H1 (cell line): ENCODE measurements around the gene DIAPH1. TPM values are rescaled to one million over a fixed set of nuclear protein-coding genes. Genes with fewer than 3 reads are reported as not detected.

Source experiments
- CTCF ChIA-PET: fragments of 300-600 bp; sonication (Branson Sonifier 250); formaldehyde crosslinking; loops from one replicate; lab custom pipeline; 2021; ENCODE audit not compliant: partially characterized antibody; lab: Charles Lee
- POLR2A ChIA-PET: fragments of 300-600 bp; sonication (Branson Sonifier 250); formaldehyde crosslinking; loops from one replicate; lab custom pipeline; 2021; ENCODE audit warnings: inconsistent platforms; ENCODE audit not compliant: partially characterized antibody; lab: Charles Lee
- DNase-seq, 2 experiments: peaks; one replicate each; pipeline versions ENCODE4 v3.0.0 to v3.0.0-alpha.2; 2010 to 2022; ENCODE audit warnings: low spot score in 2 of 2, low read depth in 1 of 2, mixed read lengths in 1 of 2
- FAIRE-seq: peaks from 2 replicates; lab custom pipeline; 2011; peaks lifted over from hg19 to GRCh38; lab: Jason Lieb, UNC
- H2AFZ ChIP-seq: 2 replicates; pipeline ENCODE4 v1.8.1; 2012; ENCODE audit warnings: low read length, inconsistent platforms
- H2AK5ac ChIP-seq: 2 replicates; pipeline ENCODE4 v1.6.1; 2013; ENCODE audit warnings: low read depth, low read length
- H2BK120ac ChIP-seq: replicated peaks from 2 replicates; pipeline ENCODE3; 2013; ENCODE audit warnings: low read depth, low read length, inconsistent platforms
- H2BK12ac ChIP-seq: 2 replicates; pipeline ENCODE4 v1.6.1; 2013; ENCODE audit warnings: low read depth, low read length
- H2BK15ac ChIP-seq: 2 replicates; pipeline ENCODE4 v1.6.1; 2013; ENCODE audit warnings: low read length
- H2BK20ac ChIP-seq: 2 replicates; pipeline ENCODE4 v1.6.1; 2013; ENCODE audit warnings: low read length
- H2BK5ac ChIP-seq: 2 replicates; pipeline ENCODE4 v1.6.1; 2013; ENCODE audit warnings: low read depth, low read length
- H3K14ac ChIP-seq: 2 replicates; pipeline ENCODE4 v1.6.1; 2013; ENCODE audit warnings: inconsistent platforms; ENCODE audit not compliant: insufficient read length
- H3K18ac ChIP-seq: 2 replicates; pipeline ENCODE4 v1.6.1; 2013; ENCODE audit warnings: low read length; ENCODE audit errors: extremely low read depth
- H3K23ac ChIP-seq: 2 replicates; pipeline ENCODE4 v1.6.1; 2013; ENCODE audit warnings: inconsistent platforms; ENCODE audit not compliant: insufficient read length
- H3K23me2 ChIP-seq: 2 replicates; pipeline ENCODE4 v1.6.1; 2013; ENCODE audit warnings: low read depth, low read length
- H3K27ac ChIP-seq: 2 replicates; pipeline ENCODE4 v1.6.1; 2011; ENCODE audit warnings: low read depth, low read length, inconsistent platforms
- H3K27me3 ChIP-seq, 4 experiments: replicated peaks in 1 of 4; 1 replicate in 1 of 4; 2 replicates in 3 of 4; pipeline versions ENCODE4 v1.6.1 to v1.8.1; 2011 to 2013; ENCODE audit warnings: low read length in 3 of 4, mild to moderate bottlenecking in 3 of 4, inconsistent platforms in 2 of 4, mixed read lengths in 2 of 4, moderate library complexity in 1 of 4; ENCODE audit not compliant: control insufficient read depth in 3 of 4, insufficient read depth in 3 of 4; ENCODE audit errors: extremely low read depth in 1 of 4
- H3K36me3 ChIP-seq, 4 experiments: 2 replicates each; pipeline versions ENCODE4 v1.6.1 to v1.8.1; 2011 to 2013; ENCODE audit warnings: mild to moderate bottlenecking in 4 of 4, low read length in 3 of 4, moderate library complexity in 2 of 4, control low read depth in 1 of 4, inconsistent platforms in 1 of 4; ENCODE audit not compliant: insufficient read depth in 4 of 4, control insufficient read depth in 2 of 4
- H3K4ac ChIP-seq: replicated peaks from 2 replicates; pipeline ENCODE3; 2013; ENCODE audit warnings: low read length, low read depth, mixed read lengths, inconsistent platforms; ENCODE audit not compliant: insufficient read length
- H3K4me1 ChIP-seq, 4 experiments: replicated peaks in 1 of 4; 1 replicate in 1 of 4; 2 replicates in 3 of 4; pipeline versions ENCODE4 v1.6.1 to v1.8.1; 2011 to 2013; ENCODE audit warnings: low read length in 3 of 4, inconsistent platforms in 2 of 4, mixed read lengths in 1 of 4; ENCODE audit not compliant: insufficient read depth in 4 of 4, control insufficient read depth in 3 of 4
- H3K4me2 ChIP-seq, 2 experiments: 2 replicates each; pipeline versions ENCODE4 v1.6.1 to v1.8.1; 2011 to 2013; ENCODE audit warnings: low read depth in 2 of 2, low read length in 2 of 2, control low read depth in 1 of 2, inconsistent platforms in 1 of 2, mild to moderate bottlenecking in 1 of 2; ENCODE audit not compliant: insufficient read depth in 1 of 2
- H3K4me3 ChIP-seq, 4 experiments: fragments of 200-600, 300-600 bp in 1 of 4; sonication (generic), shearing (Covaris generic), sonication (Bioruptor Twin) in 1 of 4; 2 replicates each; pipeline versions ENCODE4 v1.5.1 to v1.8.1; 2011 to 2016; ENCODE audit warnings: low read length in 4 of 4, low read depth in 3 of 4, control low read depth in 2 of 4, inconsistent platforms in 2 of 4, mild to moderate bottlenecking in 2 of 4, mixed read lengths in 1 of 4, moderate library complexity in 1 of 4; ENCODE audit not compliant: insufficient read depth in 2 of 4; ENCODE audit errors: extremely low read depth in 1 of 4
- H3K56ac ChIP-seq: replicated peaks from 2 replicates; pipeline ENCODE3; 2013; ENCODE audit warnings: low read depth, mild to moderate bottlenecking, mixed read lengths, low read length, inconsistent platforms; ENCODE audit not compliant: insufficient read length
- H3K79me1 ChIP-seq: 2 replicates; pipeline ENCODE4 v1.6.1; 2013; ENCODE audit warnings: low read depth, low read length, control low read depth
- H3K79me2 ChIP-seq, 2 experiments: 2 replicates each; pipeline versions ENCODE4 v1.6.1 to v1.8.1; 2012 to 2013; ENCODE audit warnings: low read length in 2 of 2, mild to moderate bottlenecking in 2 of 2, inconsistent platforms in 1 of 2; ENCODE audit not compliant: insufficient read depth in 2 of 2, control insufficient read depth in 1 of 2
- H3K9ac ChIP-seq, 4 experiments: replicated peaks in 1 of 4; 1 replicate in 1 of 4; 2 replicates in 3 of 4; pipeline versions ENCODE4 v1.6.1 to v1.8.1; 2011 to 2013; ENCODE audit warnings: low read depth in 3 of 4, low read length in 3 of 4, control low read depth in 2 of 4, mild to moderate bottlenecking in 2 of 4, moderate library complexity in 2 of 4, inconsistent platforms in 1 of 4; ENCODE audit errors: extremely low read depth in 1 of 4
- H3K9me3 ChIP-seq, 2 experiments: 2 replicates each; pipeline versions ENCODE4 v1.6.1 to v1.8.1; 2012 to 2013; ENCODE audit warnings: mild to moderate bottlenecking in 2 of 2, moderate library complexity in 2 of 2, control low read depth in 1 of 2, inconsistent platforms in 1 of 2, low read depth in 1 of 2, low read length in 1 of 2, mixed read lengths in 1 of 2; ENCODE audit not compliant: insufficient read depth in 2 of 2
- H4K20me1 ChIP-seq, 2 experiments: replicated peaks in 1 of 2; 2 replicates each; pipeline versions ENCODE3 to v1.8.1; 2011 to 2013; ENCODE audit warnings: inconsistent platforms in 2 of 2, low read length in 2 of 2, mild to moderate bottlenecking in 1 of 2; ENCODE audit not compliant: insufficient read depth in 2 of 2, control insufficient read depth in 1 of 2
- H4K5ac ChIP-seq: 2 replicates; pipeline ENCODE4 v1.6.1; 2013; ENCODE audit warnings: low read length, low read depth, mixed read lengths, inconsistent platforms; ENCODE audit not compliant: insufficient read length
- H4K8ac ChIP-seq: 2 replicates; pipeline ENCODE4 v1.8.0; 2013; ENCODE audit warnings: mild to moderate bottlenecking, moderate library complexity, low read length, inconsistent platforms; ENCODE audit not compliant: insufficient read depth; ENCODE audit errors: extremely low read depth
- H4K91ac ChIP-seq: replicated peaks from 2 replicates; pipeline ENCODE3; 2013; ENCODE audit warnings: low read length, mixed read lengths, inconsistent platforms; ENCODE audit not compliant: insufficient read length
- RNF2 ChIP-seq: fragments of 200-900, 300-1000 bp; sonication (generic); IDR thresholded peaks from 2 replicates; pipeline ENCODE4 v1.7.1; 2016; ENCODE audit warnings: borderline replicate concordance, low read depth, mild to moderate bottlenecking, antibody characterized with exemption, low read length; ENCODE audit not compliant: poor library complexity, severe bottlenecking; ENCODE audit errors: missing control alignments
- RXRA ChIP-seq: IDR thresholded peaks from 2 replicates; pipeline ENCODE4 v1.6.1; 2011; ENCODE audit warnings: low read depth, mild to moderate bottlenecking, low read length, moderate library complexity; ENCODE audit not compliant: insufficient read depth
- SP1 ChIP-seq: IDR thresholded peaks from 2 replicates; pipeline ENCODE4 v1.6.1; 2011; ENCODE audit warnings: low read depth, low read length
- polyA plus RNA-seq, 7 experiments: library from polyadenylated mRNA; depleted of rRNA in 3 of 7; stranded (reverse) in 5 of 7; unstranded in 2 of 7; fragments of >200 nt in 5 of 7; fragments of 200-250 nt in 2 of 7; gene quantifications; 1 replicate in 5 of 7; 2 replicates in 1 of 7; 4 replicates in 1 of 7; pipeline versions ENCODE4 v1.2.1 to v1.2.3, GENCODE V29; 2011 to 2013; ENCODE audit warnings: missing spikeins in 2 of 7, mixed read lengths in 2 of 7
- total RNA-seq: library from RNA; stranded (reverse); fragmentation: NEBNext Ultra II Directional; extraction: Animal tissue kit (Norgen Biotek cat#: 25700); gene quantifications from 2 replicates; pipeline ENCODE4 v1.2.1, GENCODE V29; 2021
- TF ChIP-seq, protein P1 (sequence below): IDR thresholded peaks from 2 replicates; pipeline ENCODE4 v1.6.1; 2012; ENCODE audit warnings: inconsistent platforms

The DIAPH1 gene
- total and polyA plus RNA-seq, 2 of the 8 experiments (the other 6 are each of a cell fraction or from before 2014, with no cell fraction given): 61.2 to 114 TPM

DNA sequence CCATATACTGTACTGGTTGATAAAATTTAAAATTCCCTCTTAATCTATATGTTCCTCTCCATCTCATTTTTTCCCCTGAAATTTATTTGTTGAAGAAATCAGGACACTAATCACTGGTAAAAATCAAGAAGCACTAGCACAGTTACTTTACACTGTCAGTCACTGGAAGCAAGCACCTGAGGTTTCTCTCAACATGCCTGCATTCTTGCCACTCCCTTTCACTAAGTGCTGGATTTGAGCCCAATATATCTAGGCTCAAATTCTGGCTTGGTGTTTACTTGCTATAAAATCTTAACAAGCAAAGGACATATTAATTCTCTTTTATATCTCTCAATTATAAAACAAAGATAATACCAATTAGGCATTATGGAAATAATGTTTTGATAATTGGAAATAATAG is 58.6 kb downstream of the DIAPH1 start:
- Histone ChIP-seq H3K27me3 (no peaks in the 10 kb centered on the region), H4K20me1 (no peaks in the 10 kb centered on the region), H3K4me3 (peak overlapping the region in 1 of 4 experiments; percentile 50; a peak in 2 of 8 replicates), H3K14ac (no peak overlapping the region), H3K56ac (no peak overlapping the region), H3K4ac (no peak overlapping the region), H2BK5ac (no peak overlapping the region; the same call in 1 of the 2 replicates), H3K9ac (peak overlapping the region in 2 of 4 experiments; percentile 53 to 61; a peak in 3 of 7 replicates), H3K4me2 (peak overlapping the region; percentile 4 to 52; a peak in 2 of 4 replicates), H4K5ac (peak overlapping the region; percentile 73), H2BK20ac (no peak overlapping the region), H4K8ac (no peak overlapping the region), H3K23me2 (no peaks in the 10 kb centered on the region), H2AFZ (no peak overlapping the region), H3K18ac (no peak overlapping the region), H2BK12ac (no peak overlapping the region), H2AK5ac (no peak overlapping the region), H2BK15ac (no peak overlapping the region), H2BK120ac (peak overlapping the region; percentile 72), H3K27ac (peak overlapping the region; percentile 73), H4K91ac (peak overlapping the region; percentile 90), H3K9me3 (no peaks in the 10 kb centered on the region), H3K79me1 (no peaks in the 10 kb centered on the region), H3K79me2 (no peaks in the 10 kb centered on the region), H3K4me1 (peaks cover 3 to 18% (median 6%) of the 10 kb centered on the region in 4 experiments; a peak in 6 of 7 replicates), H3K36me3 (peaks cover 0 to 5% (median 1%) of the 10 kb centered on the region in 4 experiments; a peak in 3 of 8 replicates), H3K23ac (no peak overlapping the region)
- POLR2A ChIA-PET: interaction anchor here (1.0 to 1.4 kb wide), 4 partner anchors 36 to 342 kb away, joined by 3 to 6 read pairs (median 4); partner anchors contain the start of gene PCDHGA10
- peak; percentile 68 for FAIRE-seq
- TF ChIP-seq SP1: no peak
- TF ChIP-seq RNF2: no peak
- no peak for TF ChIP-seq RXRA
- TF ChIP-seq, protein P1, sequence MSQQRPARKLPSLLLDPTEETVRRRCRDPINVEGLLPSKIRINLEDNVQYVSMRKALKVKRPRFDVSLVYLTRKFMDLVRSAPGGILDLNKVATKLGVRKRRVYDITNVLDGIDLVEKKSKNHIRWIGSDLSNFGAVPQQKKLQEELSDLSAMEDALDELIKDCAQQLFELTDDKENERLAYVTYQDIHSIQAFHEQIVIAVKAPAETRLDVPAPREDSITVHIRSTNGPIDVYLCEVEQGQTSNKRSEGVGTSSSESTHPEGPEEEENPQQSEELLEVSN: no peak
- CTCF ChIA-PET: interaction anchor here (0.7 to 6.2 kb wide), 19 partner anchors 12 to 351 kb away, joined by 3 to 74 read pairs (median 4); partner anchors contain the start of genes PCDHB15, PCDHGA10, PCDHGA2 and PCDHGB1
- no peak for DNase-seq
